ENCODE results near the gene PTPN6. TPM values are rescaled to one million over a fixed set of nuclear protein-coding genes. Genes with fewer than 3 reads are reported as not detected.

PTPN6 gene
- total RNA-seq, 1 experiment from 2014 or later, result 47.7 TPM

GRCh38 chr12:6921996-6922946 lies 28.9 kb upstream of the PTPN6 start:
- no peaks in the 10 kb centered on the region for H3K9me3 ChIP-seq (ENCODE audit: control insufficient read depth in 1 of 2, insufficient read depth in 1 of 2, low read depth in 1 of 2, low read length in 2 of 2)
- CTCF ChIA-PET, result interaction anchor here (1.0 to 1.4 kb wide), 2 partner anchors 31 to 87 kb away, joined by 3 read pairs; no protein-coding TSS in a partner anchor
- intact Hi-C loops (cut with micrococcal nuclease), result no loop called here

More at GRCh38 chr12:6921996-6922946, 28.9 kb upstream of the PTPN6 start:
- no peak overlapping the region for H2AFZ ChIP-seq (ENCODE audit: low read depth, low read length, poor library complexity, severe bottlenecking)
- TF ChIP-seq ELF1 (IDR thresholded peaks at IDR 0.05; ENCODE audit: borderline replicate concordance, low read depth), result no peak
- no peak for TF ChIP-seq SRF (IDR thresholded peaks at IDR 0.05; ENCODE audit: low read depth)
- no peak for TF ChIP-seq JUND (IDR thresholded peaks at IDR 0.05)
- TF ChIP-seq EZH2 (IDR thresholded peaks at IDR 0.05), result no peak
- no peak for TF ChIP-seq ZFX (IDR thresholded peaks at IDR 0.05)
- TF ChIP-seq CBX3 (IDR thresholded peaks at IDR 0.05; ENCODE audit: low read depth), result no peak
- TF ChIP-seq TCF7L2 (IDR thresholded peaks at IDR 0.05; ENCODE audit: borderline replicate concordance, extremely low read depth, insufficient read depth, insufficient read length), result no peak
- no peak for TF ChIP-seq POLR2A (IDR thresholded peaks at IDR 0.05; ENCODE audit: borderline replicate concordance, extremely low read depth, insufficient read depth, insufficient read length)
- no peak for TF ChIP-seq SP1 (IDR thresholded peaks at IDR 0.05; ENCODE audit: low read depth)
- TF ChIP-seq SIN3A (IDR thresholded peaks at IDR 0.05; ENCODE audit: low read depth), result no peak
- no peak for TF ChIP-seq CTCF (IDR thresholded peaks at IDR 0.05 in 2 of 3, conservative IDR thresholded peaks at IDR 0.05 in 1 of 3; ENCODE audit: borderline replicate concordance in 1 of 3, insufficient read depth in 1 of 3, low read depth in 2 of 3, low read length in 2 of 3)
- no peak for TF ChIP-seq YY1 (IDR thresholded peaks at IDR 0.05; ENCODE audit: extremely low read depth, insufficient replicate concordance, low read depth, low read length)
- TF ChIP-seq MAX (IDR thresholded peaks at IDR 0.05), result no peak
- TF ChIP-seq EZH2phosphoT487 (IDR thresholded peaks at IDR 0.05; ENCODE audit: borderline replicate concordance), result no peak
- TF ChIP-seq ZBTB33 (IDR thresholded peaks at IDR 0.05; ENCODE audit: extremely low read depth, insufficient replicate concordance, low read length), result no peak
- no peak for TF ChIP-seq CEBPB (IDR thresholded peaks at IDR 0.05; ENCODE audit: low read depth)
- no peak for TF ChIP-seq REST (IDR thresholded peaks at IDR 0.05; ENCODE audit: low read depth)
- no peak for TF ChIP-seq ZNF274 (IDR thresholded peaks at IDR 0.05; ENCODE audit: low read depth, low read length)
- TF ChIP-seq EGR1 (IDR thresholded peaks at IDR 0.05; ENCODE audit: low read depth), result no peak
- DNase-seq (ENCODE audit: low read depth, low spot score), result no peak
- no TSS peak for BruUV-seq (replicated peaks)
- no peak overlapping the region for H3K4me2 ChIP-seq (ENCODE audit: low read length)
- H3K36me3 ChIP-seq (ENCODE audit: control insufficient read depth in 1 of 2, insufficient read depth in 2 of 2, low read length in 2 of 2), result peaks cover 3 to 9% of the 10 kb centered on the region in 2 experiments; a peak in 1 of 4 replicates
- no peaks in the 10 kb centered on the region for H4K20me1 ChIP-seq (ENCODE audit: insufficient read depth)
- no peak overlapping the region for H3K4me3 ChIP-seq (replicated peaks in 1 of 2; ENCODE audit: low read depth in 1 of 2, low read length in 2 of 2)
- H3K27me3 ChIP-seq (ENCODE audit: insufficient read depth, low read length), result no peaks in the 10 kb centered on the region
- H3K79me2 ChIP-seq (ENCODE audit: insufficient read depth, low read length), result peaks cover 7% of the 10 kb centered on the region
- RAD21 ChIA-PET (ENCODE audit: low non-redundant PET in 1 of 2, low total read pairs in 2 of 2, uncharacterized antibody in 2 of 2, unreplicated experiment in 2 of 2), result interaction anchor here in 1 of 2 experiments (0.6 kb wide), 1 partner anchor 174 kb away, joined by 3 read pairs; no protein-coding TSS in a partner anchor
- no peak for ATAC-seq
- no peaks in the 10 kb centered on the region for H3K9me2 ChIP-seq (ENCODE audit: insufficient read depth)
- POLR2A ChIA-PET, result interaction anchor here (2.7 kb wide), 1 partner anchor 22 kb away, joined by 7 read pairs; the partner anchor contains the start of genes C12orf57 and RNU7-1
- no peak overlapping the region for H3K9ac ChIP-seq (ENCODE audit: low read length)
- H3K4me1 ChIP-seq (ENCODE audit: control insufficient read depth in 1 of 2, insufficient read depth in 2 of 2, low read length in 2 of 2), result peaks cover 18 to 46% of the 10 kb centered on the region in 2 experiments
- H3K27ac ChIP-seq (ENCODE audit: low read depth, low read length), result no peak overlapping the region

Data from HCT116 (cell line).